ENCODE measurements around the gene LRRC7. TPM values are rescaled to one million over a fixed set of nuclear protein-coding genes. Genes with fewer than 3 reads are reported as not detected.

The LRRC7 gene
- total RNA-seq (2014; rRNA removed; shearing (Covaris generic)), result 0.39 TPM in 1 of 2 replicates, not detected in the other

DNA sequence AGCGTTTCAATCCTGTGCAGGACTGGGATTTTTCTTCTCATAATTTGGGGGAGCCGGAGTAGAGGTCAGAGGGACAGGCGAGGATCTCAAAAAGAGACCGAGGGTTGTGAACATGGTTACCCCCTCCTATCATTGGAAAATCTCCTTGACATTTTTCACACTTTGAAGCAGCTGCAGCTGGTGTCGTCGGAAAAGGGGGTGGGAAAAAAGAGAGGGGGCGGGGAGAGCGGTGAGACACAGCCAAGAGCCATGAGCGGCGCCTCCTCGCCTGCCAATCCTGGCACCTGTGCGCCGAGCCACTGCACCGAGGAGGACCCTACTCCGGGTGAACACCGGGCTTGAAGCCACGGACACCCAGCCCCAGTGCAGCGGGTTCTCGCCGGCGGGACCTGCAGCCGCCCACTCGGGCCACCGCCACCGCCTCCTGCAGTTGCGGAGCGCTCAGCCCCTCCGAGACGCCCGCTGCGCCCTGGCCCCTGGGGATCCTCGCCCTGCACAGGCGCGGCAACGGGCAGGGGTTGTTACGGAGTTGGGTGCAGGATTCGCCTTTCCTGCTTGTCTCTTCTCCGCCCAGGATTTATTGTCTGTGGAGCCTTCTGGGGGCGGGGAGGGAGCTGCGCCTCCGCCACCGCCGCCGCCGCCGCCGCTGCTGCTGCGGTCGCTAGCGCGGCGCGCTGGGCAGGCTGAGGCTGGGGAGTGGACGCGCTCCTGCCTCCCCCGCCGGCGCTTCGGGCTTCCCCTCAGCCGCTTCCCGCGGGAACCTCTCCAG, at the start of gene LRRC7:
Gene LRRC7 (plus strand): TSS at position 271 of the 769 bp plus-strand sequence. CDS start 718 bp downstream, outside the sequence.
- no peak for DNase-seq (ENCODE audit: low read depth)

DNA sequence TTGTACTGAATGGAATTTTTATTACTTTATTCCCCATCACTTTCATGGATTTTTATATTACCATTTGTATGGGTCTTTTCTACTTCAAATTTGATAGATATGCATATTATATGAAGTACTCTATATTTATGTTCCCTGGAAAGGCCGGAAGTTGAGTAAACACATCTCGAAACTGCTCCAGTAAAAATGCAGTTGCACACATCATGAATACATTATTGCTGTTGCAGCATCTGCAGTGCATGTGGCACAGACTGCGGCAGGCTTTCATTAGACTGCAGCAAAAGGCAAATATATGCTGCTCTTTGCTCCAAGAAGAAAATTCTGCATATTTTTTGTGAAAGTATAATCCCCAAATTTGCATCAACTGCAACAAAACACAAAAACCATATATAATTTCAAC, 48.7 kb upstream of the LRRC7 start:
- DNase-seq (ENCODE audit: low read depth), result no peak

DNA sequence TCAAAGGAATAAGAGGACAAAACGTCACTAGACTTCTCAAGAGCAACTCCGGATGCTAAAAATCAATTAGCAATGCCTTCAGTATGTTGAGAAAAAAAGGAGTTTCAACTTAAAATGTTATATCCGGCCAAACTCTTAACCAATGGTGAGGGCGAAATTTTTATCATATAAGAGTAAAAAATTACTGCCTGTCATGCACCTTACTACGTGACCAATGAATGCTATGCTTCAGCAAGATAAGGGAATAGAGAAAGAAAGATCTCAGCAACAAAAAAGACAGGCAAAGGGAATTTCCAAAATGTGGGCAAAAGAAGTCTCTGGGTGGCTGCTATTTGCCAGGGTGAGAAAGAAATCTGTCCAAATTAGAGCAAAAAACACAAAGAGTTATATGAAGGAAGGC, 47.4 kb upstream of the LRRC7 start:
- DNase-seq (ENCODE audit: low read depth), result no peak

DNA sequence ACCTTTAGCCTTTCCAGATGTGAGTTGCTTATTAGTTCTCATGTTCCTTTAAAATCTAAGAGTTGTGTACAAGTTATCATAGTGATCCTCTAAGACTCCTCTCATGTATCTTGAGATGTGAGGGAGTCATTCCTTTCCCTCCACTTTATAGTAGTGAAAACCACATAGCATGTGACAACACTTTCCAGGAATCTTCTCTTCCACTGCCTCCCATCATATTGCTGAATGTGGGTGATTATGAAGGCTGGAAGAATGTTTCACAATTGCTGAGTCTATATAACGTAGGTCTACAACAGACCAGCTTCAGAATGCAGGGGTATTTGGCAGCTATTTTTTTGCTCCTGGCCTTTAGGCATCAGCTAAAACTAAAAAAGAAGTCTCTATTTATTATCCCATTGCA, 44.7 kb upstream of the LRRC7 start:
- DNase-seq (ENCODE audit: low read depth), result no peak

GRCh38 chr1:69523461-69523860, 44.3 kb upstream of the LRRC7 start:
- DNase-seq (ENCODE audit: low read depth), result no peak

GRCh38 chr1:69524015-69524414, 43.7 kb upstream of the LRRC7 start:
- no peak for DNase-seq (ENCODE audit: low read depth)

- DNase-seq (ENCODE audit: low read depth), result no peak
Observed at GRCh38 chr1:69527273-69527672, 40.4 kb upstream of the LRRC7 start.

GRCh38 chr1:69528376-69528775, 39.3 kb upstream of the LRRC7 start:
- no peak for DNase-seq (ENCODE audit: low read depth)

DNA sequence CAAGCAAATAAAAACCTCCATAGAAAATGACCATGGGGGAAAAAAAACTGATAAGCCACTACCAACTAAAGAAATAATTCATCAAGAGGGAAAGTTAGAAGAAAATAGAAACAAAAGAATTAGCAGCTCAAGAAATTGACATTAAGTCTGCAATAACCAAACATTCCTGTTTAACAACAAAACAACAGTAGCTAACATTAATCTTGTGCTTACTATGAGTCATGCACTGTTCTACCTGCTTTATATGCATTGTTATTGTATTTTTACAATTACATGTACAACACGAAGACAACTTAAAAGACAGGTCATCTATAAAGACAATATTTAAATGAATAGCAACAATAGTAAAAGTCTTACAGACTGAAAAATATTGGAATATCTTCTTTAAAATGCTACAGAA, 34.4 kb upstream of the LRRC7 start:
- no peak for DNase-seq (ENCODE audit: low read depth)

- DNase-seq (ENCODE audit: low read depth), result no peak
Observed at GRCh38 chr1:69534829-69535228, 32.9 kb upstream of the LRRC7 start.

GRCh38 chr1:69535490-69535889, 32.2 kb upstream of the LRRC7 start:
- no peak for DNase-seq (ENCODE audit: low read depth)

DNA sequence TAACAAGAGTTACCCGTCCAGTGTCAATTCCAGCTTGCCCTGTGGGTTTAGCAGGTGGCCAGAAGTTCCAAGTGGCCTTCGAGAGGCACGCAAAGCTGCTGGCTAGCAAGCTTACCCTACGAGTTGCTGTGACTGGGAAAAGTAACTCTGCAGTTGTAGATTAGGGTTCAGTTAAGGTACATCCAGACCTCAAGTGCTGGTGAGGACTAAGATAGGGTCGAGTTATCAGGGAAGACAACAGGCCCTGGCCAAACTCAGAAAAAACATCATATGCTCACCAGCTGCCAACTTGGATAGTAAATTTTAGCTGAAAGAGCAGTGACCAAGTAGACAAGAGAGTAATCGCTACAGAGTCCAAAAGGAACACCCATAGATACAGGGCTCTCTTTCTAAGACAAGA, 27.7 kb upstream of the LRRC7 start:
- no peak for DNase-seq (ENCODE audit: low read depth)

DNA sequence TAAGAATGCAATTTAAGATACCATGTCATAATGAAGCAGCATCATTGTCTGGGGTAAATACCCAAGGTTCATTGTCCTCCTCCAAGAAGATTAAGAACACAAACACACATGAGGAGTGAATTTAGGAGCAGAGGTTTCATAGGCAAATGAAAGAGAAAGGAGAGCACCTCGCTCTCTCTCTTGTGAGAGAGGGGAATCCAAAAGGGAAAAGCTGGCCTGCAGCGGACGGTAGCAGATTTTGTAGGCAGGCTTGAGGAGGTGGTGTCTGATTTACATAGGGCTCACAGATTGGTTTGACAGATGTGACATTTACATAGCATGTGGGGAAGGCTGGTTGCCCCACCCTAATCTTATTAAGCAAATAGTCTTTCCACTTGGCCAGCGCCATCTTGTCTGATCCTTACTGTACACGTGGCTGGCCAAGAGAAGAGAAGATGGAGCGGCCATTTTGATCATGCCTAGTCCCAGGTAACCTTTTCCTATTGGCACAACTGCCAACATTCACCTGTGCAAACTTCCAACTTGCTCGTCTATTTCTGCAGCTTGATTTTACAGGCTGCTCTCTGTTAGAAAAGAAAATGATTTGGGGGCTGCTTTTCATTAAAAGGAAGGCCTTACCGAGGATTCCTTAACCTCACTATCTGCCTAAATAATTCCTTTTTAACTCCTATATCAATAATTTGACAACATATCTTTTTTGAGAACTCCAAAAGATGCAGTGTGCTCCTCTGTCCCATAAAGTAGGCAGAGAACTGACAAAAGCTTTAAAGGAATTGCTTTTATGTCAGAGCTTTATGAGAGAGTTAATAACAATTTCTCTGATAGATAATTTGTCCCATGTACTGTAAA, 16.0 kb upstream of the LRRC7 start:
- no peak for DNase-seq (ENCODE audit: low read depth)

DNA sequence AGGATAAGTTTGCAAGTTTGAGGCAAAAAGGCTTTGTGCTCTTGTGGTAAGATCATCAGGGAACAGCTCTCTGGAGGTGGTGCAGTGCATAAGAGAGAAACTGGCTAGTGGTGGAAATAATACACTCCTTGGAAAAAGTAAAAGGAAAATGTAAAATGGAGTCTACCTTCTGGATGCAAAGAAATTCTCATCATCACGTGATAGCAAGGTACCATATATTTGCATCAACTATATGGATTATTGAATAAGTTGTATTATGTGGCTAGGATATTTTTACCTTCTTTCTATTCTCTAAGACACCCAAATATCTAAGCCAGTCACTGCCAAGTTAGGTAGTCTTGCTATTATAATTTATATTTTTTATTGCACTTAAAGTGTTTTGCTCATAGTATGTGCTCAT, 14.0 kb upstream of the LRRC7 start:
- DNase-seq (ENCODE audit: low read depth), result no peak

DNA sequence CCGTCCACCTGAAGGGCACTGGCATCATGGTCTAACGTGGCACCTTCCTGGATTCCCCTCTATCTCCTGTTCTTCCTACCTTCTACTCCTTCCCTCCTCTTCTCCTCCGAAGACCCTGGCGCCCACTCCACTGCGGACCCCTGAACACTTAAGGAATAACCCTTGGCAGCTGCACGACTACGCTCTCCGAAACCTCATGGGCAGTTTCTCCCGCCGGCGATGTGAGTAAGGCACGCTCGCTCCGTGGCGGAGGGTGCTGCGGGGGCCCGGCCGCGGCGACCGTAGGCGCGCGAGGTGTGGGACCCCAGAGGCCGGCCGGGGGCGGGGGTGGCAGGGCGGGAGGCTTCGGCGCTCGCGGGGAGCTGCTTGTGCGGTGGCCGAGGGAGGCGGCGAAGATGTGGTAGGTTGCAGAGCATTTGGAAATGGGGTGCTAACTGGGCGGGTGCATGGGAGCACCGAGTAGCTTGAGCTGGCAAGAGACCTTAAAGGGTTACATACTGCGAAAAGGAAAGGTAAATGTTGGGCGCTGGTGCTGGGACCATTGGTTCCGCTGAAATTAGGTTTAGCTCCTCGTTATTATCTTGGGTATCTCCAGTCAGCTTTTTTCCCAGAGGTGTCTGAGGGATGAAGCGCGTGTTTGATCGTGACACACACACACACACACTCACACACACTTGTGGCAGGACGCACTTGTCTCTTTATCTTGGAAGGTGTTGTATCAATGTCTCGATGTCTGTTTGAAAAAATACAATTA, 876 bp downstream of the LRRC7 start:
- DNase-seq (ENCODE audit: low read depth), result no peak

DNA sequence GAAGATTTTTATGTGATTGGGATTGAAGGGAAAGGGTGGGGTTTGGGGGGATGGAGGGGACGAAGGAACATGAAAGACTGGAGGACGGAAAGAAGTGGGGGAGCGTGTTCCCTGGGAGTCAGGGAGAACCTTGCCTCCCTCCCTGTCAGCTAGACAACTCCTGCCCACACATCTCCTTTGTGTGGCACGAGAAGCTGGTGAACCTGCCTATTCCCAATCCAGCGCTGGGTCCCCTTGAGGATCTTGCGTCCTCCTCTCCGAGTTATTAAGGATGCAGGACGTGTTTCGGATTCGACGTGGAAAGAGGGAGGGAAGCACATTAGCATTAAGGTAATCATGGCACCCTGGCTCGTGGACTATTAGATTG, 1.4 kb downstream of the LRRC7 start:
- no peak for DNase-seq (ENCODE audit: low read depth)

GRCh38 chr1:69569576-69570328, 2.0 kb downstream of the LRRC7 start:
- DNase-seq (ENCODE audit: low read depth), result no peak

GRCh38 chr1:69570356-69570755, 2.6 kb downstream of the LRRC7 start:
- no peak for DNase-seq (ENCODE audit: low read depth)

DNA sequence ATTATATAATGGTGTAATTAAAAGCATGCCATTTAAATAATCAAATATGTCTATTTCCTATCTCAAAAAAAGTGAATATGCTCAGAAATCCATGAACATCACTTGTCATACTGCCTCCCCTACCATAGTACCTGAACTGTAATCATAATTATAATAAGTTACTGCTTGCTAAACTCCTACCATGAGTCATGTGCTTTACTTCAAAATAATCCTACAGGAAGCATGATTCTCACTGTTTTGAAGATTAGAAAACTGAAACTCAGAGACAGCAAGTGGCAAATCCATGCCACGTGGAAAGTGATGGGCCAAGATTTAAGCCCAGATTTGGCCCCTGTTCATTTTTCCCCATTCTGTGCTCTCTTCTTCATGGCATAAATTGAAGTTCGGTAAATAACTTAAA, 5.2 kb downstream of the LRRC7 start:
- DNase-seq (ENCODE audit: low read depth), result no peak

- no peak for DNase-seq (ENCODE audit: low read depth)
Observed at GRCh38 chr1:69573911-69574310, 6.2 kb downstream of the LRRC7 start.

DNA sequence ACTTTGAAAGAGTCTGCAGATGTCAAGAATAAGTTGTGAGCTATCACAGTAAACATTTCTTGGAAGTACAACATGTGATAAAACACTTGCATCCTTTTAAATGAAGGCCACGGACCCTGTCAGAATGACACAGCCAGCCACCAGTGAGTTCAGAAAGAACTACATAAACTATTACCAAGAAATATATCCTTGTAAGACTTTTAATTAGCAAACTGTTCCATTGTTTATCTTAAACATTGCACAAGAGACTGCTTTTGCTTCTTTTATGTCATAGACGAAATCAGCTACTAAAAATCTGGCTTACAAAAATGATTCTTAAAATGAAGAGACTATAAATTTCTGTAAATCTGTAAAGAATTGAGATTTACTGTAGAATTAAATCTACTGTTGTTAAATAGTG, 17.9 kb downstream of the LRRC7 start:
- DNase-seq (ENCODE audit: low read depth), result no peak

- no peak for DNase-seq (ENCODE audit: low read depth)
Observed at GRCh38 chr1:69587391-69587790, 19.7 kb downstream of the LRRC7 start.
